Activated CD4-positive, CD25-positive, alpha-beta regulatory T cell treated with anti-CD3 and anti-CD28 coated beads, Interleukin-2, amount 50 U/mL, for 72 hours (primary cell): ENCODE measurements around the gene RDH12.
A peak's percentile ranks its signal among the peaks of the same experiment; 100 is the strongest.
"Not testable (repeated sequence)": the region's sequence is repeated elsewhere in the genome, so short reads cannot be mapped to it uniquely, and the experiment has no call there.

Source experiments
- DNase-seq: peaks from one replicate; pipeline ENCODE4 v3.0.0; 2021

Gene RDH12

DNA sequence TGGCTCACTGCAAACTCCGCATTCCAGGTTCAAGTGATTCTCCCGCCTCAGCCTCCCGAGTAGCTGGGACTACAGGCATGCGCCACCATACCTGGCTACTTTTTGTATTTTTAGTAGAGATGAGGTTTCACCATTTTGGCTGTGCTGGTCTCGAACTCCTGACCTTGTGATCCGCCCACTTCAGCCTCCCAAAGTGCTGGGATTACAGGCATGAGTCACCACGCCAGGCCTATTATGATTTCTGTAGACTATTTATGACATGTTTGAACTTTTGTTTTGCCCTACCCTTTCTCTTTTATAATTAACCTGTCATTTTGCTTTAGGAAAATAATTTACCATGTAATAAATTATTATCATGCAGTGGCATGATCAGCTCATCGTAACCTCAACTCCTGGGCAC, at the start of gene RDH12:
Gene RDH12, plus strand, starts transcription at position 395 of the 400 bp plus-strand sequence. CDS start 20,757 bp downstream, outside the sequence.
- not testable (repeated sequence) for DNase-seq

GRCh38 chr14:67652189-67652588, 49.5 kb upstream of the RDH12 start:
- no peak for DNase-seq

DNA sequence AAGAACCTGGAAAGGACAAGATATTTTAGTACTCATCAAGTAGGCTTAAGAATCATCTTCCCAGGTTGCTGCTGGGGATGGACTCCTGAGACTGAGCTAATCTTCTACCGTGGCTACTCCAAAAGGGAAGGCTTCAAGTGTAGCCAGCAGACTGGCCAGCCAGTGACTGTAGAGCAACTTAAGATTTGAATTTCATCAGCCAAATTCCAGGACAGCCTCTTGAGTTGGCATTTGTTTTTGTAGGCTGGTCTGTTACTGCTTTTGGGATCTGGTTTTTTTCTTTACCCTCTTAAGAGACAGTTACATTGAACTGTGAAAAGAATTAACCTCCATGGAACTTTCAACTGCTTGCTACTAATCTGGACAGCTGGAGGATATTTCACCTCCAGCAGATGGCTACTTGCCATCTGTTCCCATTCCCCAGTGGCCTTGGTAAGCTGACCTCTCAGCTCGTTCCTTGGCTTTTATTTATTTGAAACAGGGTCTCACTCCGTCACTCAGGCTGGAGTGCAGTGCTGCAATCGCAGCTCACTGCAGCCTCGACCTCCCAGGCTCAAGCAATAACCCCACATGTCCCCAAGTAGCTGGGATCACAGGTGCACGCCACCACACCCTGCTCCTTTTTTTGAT, 47.9 kb upstream of the RDH12 start:
- no peak for DNase-seq

GRCh38 chr14:67663633-67664032, 38.1 kb upstream of the RDH12 start:
- DNase-seq = no peak

DNA sequence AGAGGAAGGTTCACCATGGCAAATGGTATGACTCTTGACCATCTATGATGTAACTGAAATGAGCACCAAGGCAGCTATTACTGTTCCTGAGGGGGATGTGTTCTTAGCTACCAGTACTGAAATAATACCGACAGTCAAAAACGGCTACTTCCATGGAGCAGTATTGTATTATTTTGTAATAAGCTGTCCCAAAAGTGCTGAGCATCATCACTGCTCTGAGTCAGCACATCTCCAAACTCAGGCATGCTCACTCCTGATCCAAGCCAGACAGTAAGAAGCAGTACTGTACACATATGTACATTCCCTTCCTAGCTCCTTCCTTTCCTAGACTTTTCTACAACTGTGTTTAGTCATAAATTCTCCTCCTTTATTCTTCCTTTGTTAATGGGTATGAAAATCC, 35.8 kb upstream of the RDH12 start:
- DNase-seq = no peak

- DNase-seq = no peak
Measured at GRCh38 chr14:67666750-67667449, 34.8 kb upstream of the RDH12 start.

GRCh38 chr14:67668559-67668958, 33.1 kb upstream of the RDH12 start:
- no peak for DNase-seq

DNA sequence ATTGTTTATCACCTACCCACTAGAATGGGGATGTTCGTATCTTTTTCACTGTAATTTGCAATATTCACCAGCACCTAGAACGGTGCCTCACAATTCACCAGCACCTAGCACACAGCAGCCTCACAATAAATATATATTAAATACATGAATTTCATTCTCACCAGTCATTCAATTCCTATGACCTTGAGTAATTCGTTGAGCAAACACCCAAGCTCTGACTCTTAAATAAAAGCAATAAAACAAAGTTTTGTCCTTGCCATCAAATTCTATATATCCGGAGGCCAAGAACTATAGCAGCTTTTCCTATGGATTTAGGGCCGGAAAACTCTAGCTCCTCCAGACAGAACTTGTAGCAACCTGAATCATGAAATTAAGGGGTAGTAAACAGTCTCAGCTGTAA, 28.2 kb upstream of the RDH12 start:
- DNase-seq = no peak

- peak; percentile 61 for DNase-seq
Measured at GRCh38 chr14:67674139-67674479, 27.6 kb upstream of the RDH12 start.

DNA sequence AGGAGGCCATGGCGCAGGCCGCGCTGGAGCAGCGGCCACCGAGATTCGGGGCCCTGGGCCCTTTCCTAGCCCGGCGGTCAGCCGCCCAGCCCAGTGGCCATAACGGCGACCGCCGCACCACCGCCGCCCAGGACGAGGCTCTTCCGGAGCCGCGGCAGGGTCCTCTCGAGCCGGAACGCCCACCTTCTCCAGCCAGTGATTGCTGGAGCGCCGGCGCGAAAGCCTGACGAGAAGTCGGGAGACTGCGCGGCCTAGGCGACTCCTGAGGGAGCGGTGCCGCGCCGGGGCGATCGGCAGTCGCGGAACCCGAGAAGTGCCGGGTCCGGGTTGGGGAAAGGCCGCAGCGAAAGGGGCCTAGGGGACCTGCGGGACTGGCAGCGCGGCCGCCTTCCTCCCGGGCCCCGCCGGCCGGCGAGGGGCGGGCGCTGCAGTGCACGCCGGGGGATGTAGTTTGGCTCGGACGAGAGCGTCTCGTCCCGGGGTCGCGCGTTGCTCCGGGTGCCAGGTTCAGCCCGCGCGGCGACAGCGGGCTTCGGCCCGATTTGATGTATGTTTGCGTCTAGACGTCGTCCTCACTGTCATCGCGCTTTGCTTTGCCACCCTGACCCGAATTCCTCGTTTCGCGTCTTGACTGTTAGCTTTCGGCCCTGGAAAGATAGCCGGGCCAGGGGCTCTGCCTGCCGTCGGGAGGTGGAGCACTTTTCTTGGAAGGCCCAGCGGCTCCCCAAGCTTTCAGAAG, 27.0 kb upstream of the RDH12 start, which contains the start of gene VTI1B:
Gene VTI1B, minus strand, starts transcription at position 153 of the 739 bp plus-strand sequence. Its CDS starts 143 bp downstream, at position 10.
- peak; percentile 79 for DNase-seq

DNA sequence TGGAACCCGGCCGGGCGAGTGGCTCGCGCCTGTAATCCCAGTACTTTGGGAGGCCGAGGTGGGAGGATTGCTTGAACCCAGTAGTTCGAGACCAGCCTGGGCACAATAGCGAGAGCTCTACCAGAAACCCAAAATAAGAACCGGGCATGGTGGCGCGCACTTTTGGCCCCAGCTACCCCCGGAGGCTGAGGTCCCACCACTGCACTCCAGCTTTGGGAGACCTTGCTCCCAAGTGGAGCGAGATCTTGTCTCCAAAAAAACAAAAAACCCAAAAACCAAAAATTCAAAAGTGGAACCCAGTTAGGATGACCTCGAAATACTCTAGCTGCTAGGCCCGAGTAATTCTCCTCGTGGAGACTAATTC, 26.5 kb upstream of the RDH12 start:
- DNase-seq = no peak

GRCh38 chr14:67679006-67679405, 22.7 kb upstream of the RDH12 start:
- no peak for DNase-seq

GRCh38 chr14:67680121-67680602, 21.5 kb upstream of the RDH12 start:
- DNase-seq = no peak

DNA sequence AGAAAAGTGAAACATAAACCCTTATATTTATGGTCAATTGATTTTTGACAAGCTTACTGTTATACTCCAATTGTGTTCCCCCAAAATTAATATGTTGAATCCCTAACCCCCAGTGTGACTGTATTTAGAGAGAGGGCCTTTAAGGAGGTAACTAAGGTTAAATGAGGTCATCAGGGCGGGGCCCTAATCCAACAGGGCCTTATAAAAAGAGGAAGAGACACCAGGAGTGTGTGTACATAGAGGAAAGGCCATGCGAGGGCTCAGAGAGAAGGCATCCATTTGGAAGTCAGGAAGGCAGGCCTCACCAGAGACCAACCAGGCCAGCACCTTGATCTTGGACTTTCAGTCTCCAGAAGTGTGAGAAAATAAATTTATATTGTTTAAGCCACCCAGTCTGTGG, 20.7 kb upstream of the RDH12 start:
- no peak for DNase-seq

GRCh38 chr14:67683842-67684241, 17.8 kb upstream of the RDH12 start:
- DNase-seq = no peak

DNA sequence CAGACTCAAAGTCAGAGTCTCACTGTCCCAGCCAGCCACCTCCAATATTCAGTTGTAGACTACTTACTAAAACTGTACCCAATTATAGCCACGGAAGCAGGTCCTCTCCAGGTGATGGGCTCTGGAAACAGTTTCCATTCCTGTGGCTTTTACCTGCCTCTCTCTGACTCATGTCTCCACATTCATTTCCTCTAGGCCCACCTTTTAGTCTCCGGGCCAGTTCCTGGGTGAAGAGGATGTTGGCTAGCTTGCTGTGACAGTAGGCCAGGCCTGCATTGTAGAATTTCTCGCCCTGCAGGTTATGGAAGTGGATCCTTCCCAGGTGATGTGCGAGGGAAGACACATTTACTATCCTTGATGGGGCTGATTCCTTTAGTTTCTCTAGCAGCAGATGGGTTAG, 11.7 kb upstream of the RDH12 start:
- no peak for DNase-seq

- DNase-seq = peak; percentile 65
Measured at GRCh38 chr14:67694791-67695393, 6.8 kb upstream of the RDH12 start.

DNA sequence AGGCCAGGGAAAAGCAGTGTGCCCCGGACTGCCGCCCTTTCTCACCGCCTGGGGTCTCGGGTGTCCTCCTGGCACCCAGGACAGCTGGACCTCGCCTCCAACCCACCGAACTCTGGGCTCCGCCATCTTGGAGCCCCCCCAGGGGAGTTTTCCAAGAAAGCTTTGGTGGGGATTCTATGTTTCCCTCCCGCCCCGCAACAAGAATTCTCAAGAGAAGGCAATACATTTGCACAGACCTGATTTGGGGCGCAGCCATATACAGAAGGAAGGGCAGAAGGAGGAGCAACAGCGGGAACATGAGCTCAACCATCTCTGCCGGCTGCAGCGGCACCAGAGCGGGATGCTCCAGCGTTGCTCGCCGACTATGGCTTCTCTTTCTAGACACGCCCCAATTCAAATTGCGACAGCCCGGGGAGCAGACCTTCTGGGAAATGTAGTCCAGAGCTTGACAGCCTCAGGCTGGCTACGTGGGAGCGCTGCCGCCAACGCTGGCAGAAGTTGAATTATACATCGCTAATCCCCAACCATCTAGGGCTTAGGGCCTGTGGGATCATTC, 6.2 kb upstream of the RDH12 start, which contains the start of gene RDH11:
Gene RDH11, minus strand, starts transcription at position 371 of the 556 bp plus-strand sequence. Its CDS starts 61 bp downstream, at position 310.
- DNase-seq = peak; percentile 67

GRCh38 chr14:67697006-67697405, 4.7 kb upstream of the RDH12 start:
- no peak for DNase-seq

DNA sequence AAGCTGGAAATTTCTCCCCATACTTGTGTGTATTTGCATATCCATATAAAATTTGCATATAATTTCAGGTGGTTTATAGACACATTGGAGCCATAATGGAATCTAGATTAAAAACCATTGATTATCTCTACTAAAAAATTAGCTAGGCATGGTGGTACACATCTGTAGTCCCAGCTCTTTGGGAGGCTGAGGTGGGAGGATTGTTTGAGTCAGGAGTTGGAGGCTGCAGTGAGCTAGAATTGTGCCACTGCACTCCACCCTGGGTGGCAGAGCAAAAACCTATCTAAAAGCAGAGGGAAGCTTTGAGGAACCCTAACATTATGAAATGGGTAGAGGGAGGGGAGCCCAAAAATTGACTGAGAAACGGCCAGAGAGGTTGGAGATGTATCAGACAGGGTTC, 3.5 kb upstream of the RDH12 start:
- DNase-seq = no peak

- DNase-seq = no peak
Measured at GRCh38 chr14:67703997-67704396, 2.3 kb downstream of the RDH12 start.

- no peak for DNase-seq
Measured at GRCh38 chr14:67704484-67705089, 2.9 kb downstream of the RDH12 start.

GRCh38 chr14:67705211-67705610, 3.5 kb downstream of the RDH12 start:
- DNase-seq = no peak
